Smooth muscle cell (in vitro differentiated cells): ENCODE results near the gene KAZN. TPM values are rescaled to one million over a fixed set of nuclear protein-coding genes. Genes with fewer than 3 reads are reported as not detected.

ENCODE experiments used
- DNase-seq: peaks from one replicate; lab custom pipeline; 2025; ENCODE audit not compliant: unreplicated experiment; lab: John Stamatoyannopoulos, UW
- H2AFZ ChIP-seq: fragments of 200-600 bp; sonication (generic); 2 replicates; pipeline ENCODE4 v1.6.0; 2016; ENCODE audit warnings: antibody characterized with exemption, low read depth, mild to moderate bottlenecking
- H3F3A ChIP-seq: fragments of 200-600 bp; sonication (generic); 2 replicates; pipeline ENCODE4 v1.6.0; 2017; ENCODE audit warnings: antibody characterized with exemption, low read depth
- H3K27ac ChIP-seq: fragments of 200-600 bp; sonication (generic); 2 replicates; pipeline ENCODE4 v1.5.1; 2016; ENCODE audit warnings: low read depth, mild to moderate bottlenecking
- H3K27me3 ChIP-seq: fragments of 200-600 bp; sonication (generic); 2 replicates; pipeline ENCODE4 v1.6.1; 2016; ENCODE audit warnings: low read depth, mild to moderate bottlenecking
- H3K36me3 ChIP-seq: fragments of 200-600 bp; sonication (generic); 2 replicates; pipeline ENCODE4 v1.5.1; 2016; ENCODE audit warnings: low read depth
- H3K4me1 ChIP-seq: fragments of 200-600 bp; sonication (generic); 2 replicates; pipeline ENCODE4 v1.5.1; 2016; ENCODE audit warnings: low read depth
- H3K4me2 ChIP-seq: fragments of 200-600 bp; sonication (generic); 2 replicates; pipeline ENCODE4 v1.6.0; 2016; ENCODE audit warnings: mild to moderate bottlenecking
- H3K4me3 ChIP-seq: fragments of 200-600 bp; sonication (generic); 2 replicates; pipeline ENCODE4 v1.5.1; 2016; ENCODE audit warnings: mild to moderate bottlenecking
- H3K79me2 ChIP-seq: fragments of 200-600 bp; sonication (generic); 2 replicates; pipeline ENCODE4 v1.6.0; 2016; ENCODE audit warnings: low read depth, mild to moderate bottlenecking
- H3K9ac ChIP-seq: fragments of 200-600 bp; sonication (generic); 2 replicates; pipeline ENCODE4 v1.6.0; 2016; ENCODE audit warnings: low read depth
- H3K9me3 ChIP-seq: fragments of 200-600 bp; sonication (generic); replicated peaks from 2 replicates; pipeline ENCODE4 v1.5.1; 2016; ENCODE audit warnings: low read depth
- H4K20me1 ChIP-seq: fragments of 200-600 bp; sonication (generic); 2 replicates; pipeline ENCODE4 v1.6.0; 2016; ENCODE audit warnings: low read depth
- WGBS: methylation state at CpG from one replicate; pipeline ENCODE4 v1.1.7; 2016; ENCODE audit warnings: low lambda C conversion rate; 5-methylcytosine and 5-hydroxymethylcytosine counted together
- polyA plus RNA-seq: library from polyadenylated mRNA; unstranded; fragments of >200 nt; fragmentation: Nextera tagmentation; extraction: Ambion mirVana; gene quantifications from 2 replicates; pipeline ENCODE4 v1.2.1, GENCODE V29; 2016
- total RNA-seq: library from RNA; depleted of rRNA; stranded (reverse); fragments of >200 nt; gene quantifications from 2 replicates; pipeline ENCODE4 v1.2.3, GENCODE V29; 2014
- TF ChIP-seq, protein P1 (sequence below): fragments of 200-600 bp; sonication (generic); IDR thresholded peaks from 2 replicates; pipeline ENCODE4 v1.5.1; 2017; ENCODE audit warnings: borderline replicate concordance, mild to moderate bottlenecking, antibody characterized with exemption; ENCODE audit not compliant: insufficient read depth, poor library complexity, severe bottlenecking

Gene KAZN
- total and polyA plus RNA-seq, 2 experiments from 2014 or later: 6.3 to 8.2 TPM

GRCh38 chr1:14800500-14801076, 202.1 kb downstream of the KAZN start:
- DNase-seq: no peak
- Histone ChIP-seq H3K4me2 (no peak overlapping the region), H3K27me3 (no peaks in the 10 kb centered on the region), H3K79me2 (no peaks in the 10 kb centered on the region), H3K4me3 (no peak overlapping the region), H4K20me1 (no peaks in the 10 kb centered on the region), H3F3A (no peaks in the 10 kb centered on the region), H3K36me3 (no peaks in the 10 kb centered on the region), H2AFZ (no peak overlapping the region), H3K9me3 (no peaks in the 10 kb centered on the region), H3K27ac (no peak overlapping the region), H3K4me1 (no peaks in the 10 kb centered on the region), H3K9ac (no peak overlapping the region)
- TF ChIP-seq, protein P1, sequence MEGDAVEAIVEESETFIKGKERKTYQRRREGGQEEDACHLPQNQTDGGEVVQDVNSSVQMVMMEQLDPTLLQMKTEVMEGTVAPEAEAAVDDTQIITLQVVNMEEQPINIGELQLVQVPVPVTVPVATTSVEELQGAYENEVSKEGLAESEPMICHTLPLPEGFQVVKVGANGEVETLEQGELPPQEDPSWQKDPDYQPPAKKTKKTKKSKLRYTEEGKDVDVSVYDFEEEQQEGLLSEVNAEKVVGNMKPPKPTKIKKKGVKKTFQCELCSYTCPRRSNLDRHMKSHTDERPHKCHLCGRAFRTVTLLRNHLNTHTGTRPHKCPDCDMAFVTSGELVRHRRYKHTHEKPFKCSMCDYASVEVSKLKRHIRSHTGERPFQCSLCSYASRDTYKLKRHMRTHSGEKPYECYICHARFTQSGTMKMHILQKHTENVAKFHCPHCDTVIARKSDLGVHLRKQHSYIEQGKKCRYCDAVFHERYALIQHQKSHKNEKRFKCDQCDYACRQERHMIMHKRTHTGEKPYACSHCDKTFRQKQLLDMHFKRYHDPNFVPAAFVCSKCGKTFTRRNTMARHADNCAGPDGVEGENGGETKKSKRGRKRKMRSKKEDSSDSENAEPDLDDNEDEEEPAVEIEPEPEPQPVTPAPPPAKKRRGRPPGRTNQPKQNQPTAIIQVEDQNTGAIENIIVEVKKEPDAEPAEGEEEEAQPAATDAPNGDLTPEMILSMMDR: no peak
- 82% methylated on average over 9 of the region's 9 CpGs for WGBS

GRCh38 chr1:14803002-14803789, 204.7 kb downstream of the KAZN start:
- no peaks in the 10 kb centered on the region for H3K79me2 ChIP-seq
- H3K9me3 ChIP-seq: no peaks in the 10 kb centered on the region
- H3K27me3 ChIP-seq: no peaks in the 10 kb centered on the region
- no peaks in the 10 kb centered on the region for H3K36me3 ChIP-seq
- TF ChIP-seq, protein P1: no peak
- no peaks in the 10 kb centered on the region for H4K20me1 ChIP-seq
- no peak overlapping the region for H3K4me2 ChIP-seq
- no peaks in the 10 kb centered on the region for H3K4me1 ChIP-seq
- 96% methylated on average over 19 of the region's 19 CpGs for WGBS
- DNase-seq: no peak
- no peak overlapping the region for H3K9ac ChIP-seq
- H3K4me3 ChIP-seq: no peak overlapping the region
- no peak overlapping the region for H2AFZ ChIP-seq
- no peaks in the 10 kb centered on the region for H3F3A ChIP-seq
- no peak overlapping the region for H3K27ac ChIP-seq

GRCh38 chr1:14804626-14805025, 206.1 kb downstream of the KAZN start:
- WGBS: 76% methylated on average over 5 of the region's 5 CpGs
- no peak for DNase-seq
- H3K4me3 ChIP-seq: no peak overlapping the region
- no peaks in the 10 kb centered on the region for H3F3A ChIP-seq
- H3K27ac ChIP-seq: no peak overlapping the region
- TF ChIP-seq, protein P1: peak; percentile 22
- no peaks in the 10 kb centered on the region for H3K79me2 ChIP-seq
- H4K20me1 ChIP-seq: no peaks in the 10 kb centered on the region
- no peaks in the 10 kb centered on the region for H3K4me1 ChIP-seq
- no peaks in the 10 kb centered on the region for H3K36me3 ChIP-seq
- H3K9ac ChIP-seq: no peak overlapping the region
- no peak overlapping the region for H2AFZ ChIP-seq
- no peaks in the 10 kb centered on the region for H3K27me3 ChIP-seq
- no peaks in the 10 kb centered on the region for H3K9me3 ChIP-seq
- no peak overlapping the region for H3K4me2 ChIP-seq
